HG03159 (cell line): ENCODE measurements around the gene CCDC192.
"Not testable (repeated sequence)": the region's sequence is repeated elsewhere in the genome, so short reads cannot be mapped to it uniquely, and the experiment has no call there.

Experiments used
- ATAC-seq: cut with Tn5 transposase; IDR thresholded peaks from one replicate; pipeline ENCODE4 v1.9.1; 2021; ENCODE audit warnings: mild to moderate bottlenecking, moderate library complexity; ENCODE audit not compliant: unreplicated experiment

CCDC192 gene

DNA sequence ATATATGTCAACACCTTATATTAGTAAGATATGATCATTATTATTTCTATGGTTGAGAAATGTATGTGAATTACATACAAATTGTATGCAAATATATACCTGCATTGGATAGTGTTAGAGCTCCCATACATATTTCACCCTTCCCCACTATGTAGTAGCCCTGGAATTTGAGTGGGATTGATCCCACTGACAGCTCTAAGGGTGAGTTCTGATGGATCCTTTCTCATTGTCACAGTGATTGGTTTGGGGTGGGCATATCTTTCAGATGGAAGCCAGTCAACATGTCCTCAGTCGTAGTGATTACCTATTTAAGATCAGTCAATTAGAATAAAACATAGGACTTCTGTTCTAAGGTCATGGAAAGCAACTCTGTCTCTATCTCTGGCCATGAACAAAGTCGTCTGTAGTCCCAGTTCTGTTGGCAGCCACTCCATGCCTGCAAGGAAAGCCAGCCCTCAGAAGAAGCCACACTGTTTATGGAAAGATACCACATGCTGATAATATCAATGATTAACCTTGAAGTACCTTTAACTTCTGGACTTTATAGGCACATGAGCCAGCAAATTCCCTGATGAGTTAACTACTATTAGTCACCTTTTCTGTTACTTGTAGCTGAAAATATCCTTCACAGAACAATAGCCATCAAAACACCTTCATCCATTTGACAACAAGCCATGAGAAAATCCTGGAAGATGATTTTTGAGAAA is 5.1 kb upstream of the CCDC192 start:
- ATAC-seq, result no peak

DNA sequence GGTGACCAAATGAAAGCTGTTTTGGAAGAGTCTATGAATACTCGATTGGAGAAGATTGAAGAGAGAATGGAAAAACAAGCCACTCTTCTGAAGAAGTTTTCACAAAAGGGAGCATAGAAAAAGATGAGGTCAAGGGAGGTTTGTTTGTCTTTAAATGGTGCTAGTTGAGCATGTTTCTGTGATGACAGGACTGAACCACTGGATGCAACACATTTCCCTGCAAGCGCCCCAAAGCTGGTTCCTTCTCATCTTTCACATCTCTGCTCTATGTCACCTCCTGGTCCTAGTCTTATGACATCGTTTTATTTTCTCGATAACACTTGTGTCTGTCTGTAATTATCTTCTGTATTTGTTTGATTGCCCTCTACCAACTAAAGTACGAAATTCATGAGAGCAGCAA is 3.8 kb upstream of the CCDC192 start:
- no peak for ATAC-seq

DNA sequence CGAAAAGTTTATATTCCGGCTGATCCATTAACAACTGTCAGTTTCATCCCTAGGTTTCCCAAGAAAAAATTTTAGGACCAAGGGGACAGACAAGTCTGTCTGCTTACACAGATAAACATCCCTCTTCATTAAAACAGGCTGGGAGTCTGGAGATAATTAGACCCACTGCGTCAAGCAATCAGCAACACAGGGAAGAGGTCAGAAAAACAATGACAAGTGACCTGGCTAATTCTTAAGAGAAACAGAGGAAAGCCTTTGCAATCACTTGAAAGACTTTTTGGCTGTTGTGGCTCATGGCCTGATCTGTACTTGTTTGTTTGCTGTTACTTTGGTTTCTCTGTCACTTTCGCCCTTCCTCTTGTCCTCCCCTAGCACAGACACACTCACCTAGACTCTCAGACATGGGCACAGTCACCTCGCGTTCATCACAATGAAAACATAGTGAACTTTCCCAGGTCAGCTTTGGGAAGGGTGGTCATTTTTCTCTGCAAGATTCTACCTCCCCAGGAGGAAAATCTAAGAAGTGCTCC is 2.9 kb upstream of the CCDC192 start:
- ATAC-seq, result no peak

DNA sequence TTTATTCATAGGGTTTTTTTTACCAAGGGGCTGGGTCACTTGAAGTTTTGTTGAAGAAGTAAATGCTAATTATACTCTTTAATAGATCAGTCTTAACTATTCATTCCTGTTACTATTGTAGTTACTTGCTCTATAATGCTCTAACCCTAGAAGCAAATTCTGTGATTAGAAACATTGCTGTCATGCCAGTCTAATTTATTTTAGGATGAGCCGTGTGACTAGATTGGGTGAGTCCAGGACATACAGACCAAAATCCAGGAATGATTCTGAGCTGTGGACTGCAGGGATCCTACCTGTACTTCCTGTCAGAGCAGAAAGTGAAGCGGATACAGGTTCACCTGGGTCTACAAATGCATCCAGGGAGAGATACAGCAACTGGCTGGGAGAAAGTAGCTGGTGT is 757 bp upstream of the CCDC192 start:
- ATAC-seq, result no peak

DNA sequence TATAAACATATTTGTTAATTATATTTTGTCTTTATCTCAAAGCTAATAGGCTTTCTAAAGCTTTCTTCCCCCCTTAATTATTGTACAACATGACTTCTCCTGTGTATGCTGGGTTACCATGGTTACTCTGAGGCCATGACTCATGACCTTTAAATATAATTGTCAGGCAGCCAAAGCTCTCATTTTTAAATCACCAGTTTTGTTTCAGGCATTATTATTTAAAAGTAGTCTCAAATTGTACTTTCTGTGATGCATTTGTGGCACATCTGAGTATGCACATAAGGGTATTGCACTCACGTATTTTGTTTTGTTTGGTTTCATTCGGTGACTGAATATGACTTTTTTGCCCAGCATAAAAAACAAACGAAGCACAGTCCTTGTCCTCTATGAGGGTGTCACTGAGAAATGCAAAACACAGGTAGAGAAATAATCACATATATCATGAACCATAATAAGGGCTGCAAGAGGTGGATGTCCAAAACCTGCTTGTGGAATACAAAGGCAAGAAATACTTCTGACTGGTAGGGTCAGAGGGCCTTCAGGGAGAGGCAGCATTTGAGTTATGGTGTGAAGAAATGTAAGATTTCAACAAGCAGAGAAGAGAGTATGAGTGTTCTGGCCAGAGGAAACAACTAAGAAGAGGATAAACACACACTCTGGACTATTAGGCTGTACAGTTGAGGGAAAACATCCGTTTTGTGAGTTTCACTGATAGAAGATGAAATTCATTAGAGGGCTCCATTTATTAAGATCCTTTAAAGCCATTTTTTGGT is 2.1 kb downstream of the CCDC192 start:
- ATAC-seq, result peak; percentile 67

DNA sequence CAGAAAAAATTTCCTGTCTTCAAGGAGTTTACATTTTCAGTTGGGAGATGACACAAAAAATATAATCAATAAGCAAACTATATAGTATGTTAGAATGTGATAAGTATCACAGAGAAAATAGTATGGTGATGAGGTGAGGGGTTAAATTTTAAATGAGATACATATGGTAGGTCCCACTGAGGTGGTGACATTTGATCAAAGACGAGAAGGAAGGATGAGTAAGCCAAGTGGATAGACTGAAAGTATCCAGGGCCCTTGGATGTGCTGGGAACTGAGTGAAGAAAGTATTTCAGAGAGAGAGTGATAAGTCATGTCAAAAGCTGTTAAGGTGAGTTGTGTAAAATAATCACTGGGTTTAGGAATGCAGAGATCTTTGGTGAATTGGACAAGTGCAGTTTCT is 3.5 kb downstream of the CCDC192 start:
- ATAC-seq, result no peak

DNA sequence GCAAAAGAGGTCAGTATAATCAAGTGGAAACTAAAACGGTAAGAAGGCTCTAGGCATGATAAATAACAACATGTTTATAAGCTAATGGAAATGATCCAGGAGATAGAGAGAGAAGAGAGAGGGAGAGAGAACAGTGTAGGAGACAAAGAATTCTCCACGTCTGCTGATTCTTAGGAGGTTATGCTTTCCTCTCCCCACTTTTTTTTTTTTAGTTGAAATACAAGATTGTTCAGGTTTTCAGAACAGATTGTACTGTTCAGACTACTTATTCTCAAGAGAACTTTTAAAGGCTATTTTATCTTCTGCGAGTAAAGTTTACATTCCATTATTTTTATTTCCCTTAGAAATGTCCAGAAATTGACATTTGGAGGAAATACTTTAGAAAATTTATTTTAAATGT is 4.0 kb downstream of the CCDC192 start:
- ATAC-seq, result no peak

DNA sequence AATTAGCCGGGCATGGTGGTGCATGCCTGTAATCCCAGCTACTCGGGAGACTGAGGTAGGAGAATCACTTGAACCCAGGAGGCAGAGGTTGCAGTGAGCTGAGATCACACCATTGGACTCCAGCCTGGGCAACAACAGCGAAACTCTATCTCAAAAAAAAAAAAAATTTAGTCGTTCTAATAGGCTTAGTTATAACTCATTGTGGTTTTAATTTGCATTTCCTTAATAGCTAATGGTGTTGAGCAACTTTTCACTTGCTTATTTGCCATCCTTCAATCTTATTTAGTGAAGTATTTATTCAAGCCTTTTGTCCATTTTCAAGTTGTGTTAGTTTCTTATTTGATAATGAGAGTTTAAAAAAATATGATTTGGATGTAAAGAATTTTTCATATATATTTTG is 9.9 kb downstream of the CCDC192 start:
- ATAC-seq, result not testable (repeated sequence)

DNA sequence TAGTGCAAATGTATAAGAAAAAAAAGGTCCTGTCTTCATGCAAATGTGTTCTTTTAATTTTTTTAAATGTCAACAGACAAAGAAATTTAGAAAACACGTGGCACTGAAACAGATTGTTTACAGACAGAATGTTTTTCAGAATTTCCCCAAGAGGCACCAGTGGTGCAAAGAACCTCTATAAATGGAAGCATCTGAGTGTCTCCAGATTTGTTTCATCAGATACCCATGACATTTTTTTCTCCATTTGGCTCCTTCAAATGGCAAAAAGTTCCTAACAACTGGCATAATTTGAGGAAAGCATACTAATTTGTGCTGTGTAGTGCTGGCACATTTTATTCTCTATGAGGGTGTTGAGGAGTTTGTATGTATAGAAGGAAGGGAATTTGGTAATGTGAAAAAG is 15.0 kb downstream of the CCDC192 start:
- no peak for ATAC-seq

DNA sequence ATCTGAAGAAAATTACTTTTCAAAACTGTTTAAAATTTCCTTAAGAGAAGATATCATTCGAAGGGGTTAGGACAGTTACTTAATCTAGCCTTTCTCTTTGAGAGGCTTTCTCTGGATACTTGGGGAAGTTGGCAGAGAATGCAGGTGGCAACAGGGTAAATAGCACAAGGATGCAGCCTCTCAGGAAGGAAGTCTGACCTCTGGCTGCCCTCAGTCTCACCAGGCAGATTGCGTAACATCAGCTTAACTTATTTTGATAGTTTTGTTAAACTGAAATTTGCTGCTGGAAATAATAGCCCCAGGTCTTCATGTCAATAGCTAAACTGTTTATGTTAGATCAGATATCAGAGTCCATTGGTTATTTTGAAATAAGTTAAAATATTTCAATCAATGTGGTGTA is 20.4 kb downstream of the CCDC192 start:
- no peak for ATAC-seq

DNA sequence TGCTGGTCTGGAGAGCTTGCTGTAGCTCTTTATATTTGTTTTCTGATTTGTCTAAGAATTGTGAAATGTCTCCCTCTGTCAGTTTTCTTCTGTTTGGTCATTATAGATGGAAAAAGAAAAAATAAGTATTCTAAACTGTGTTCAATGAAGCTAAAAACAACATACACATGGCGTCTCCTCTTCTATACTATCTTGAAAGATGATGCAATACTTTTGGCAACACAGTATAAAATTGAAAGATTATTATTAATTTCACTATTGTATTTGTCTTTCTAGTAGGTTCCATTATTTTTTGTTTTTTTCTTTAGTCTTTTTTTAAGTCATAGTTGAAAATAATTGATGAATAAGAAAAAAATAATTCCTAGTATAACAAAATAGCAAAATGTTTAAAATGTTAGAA is 22.5 kb downstream of the CCDC192 start:
- no peak for ATAC-seq

DNA sequence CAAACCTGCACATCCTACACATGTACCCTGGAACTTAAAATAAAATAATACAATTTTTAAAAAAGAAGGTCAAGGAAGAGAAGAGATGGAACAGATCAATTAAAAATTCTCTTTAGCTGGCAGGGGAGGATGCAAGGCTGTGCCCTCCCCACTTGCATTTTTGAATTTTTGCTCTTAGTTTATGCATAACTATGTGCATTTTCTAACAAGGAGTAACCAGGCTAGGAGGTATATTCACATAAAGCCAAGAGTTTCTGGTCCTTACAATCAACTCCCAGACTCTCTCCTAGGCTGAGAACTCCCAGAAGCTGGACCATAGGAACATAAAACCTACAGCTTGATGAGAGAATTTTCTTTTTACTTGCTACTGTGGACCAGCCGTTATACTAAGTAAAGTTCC is 29.8 kb downstream of the CCDC192 start:
- ATAC-seq, result no peak

DNA sequence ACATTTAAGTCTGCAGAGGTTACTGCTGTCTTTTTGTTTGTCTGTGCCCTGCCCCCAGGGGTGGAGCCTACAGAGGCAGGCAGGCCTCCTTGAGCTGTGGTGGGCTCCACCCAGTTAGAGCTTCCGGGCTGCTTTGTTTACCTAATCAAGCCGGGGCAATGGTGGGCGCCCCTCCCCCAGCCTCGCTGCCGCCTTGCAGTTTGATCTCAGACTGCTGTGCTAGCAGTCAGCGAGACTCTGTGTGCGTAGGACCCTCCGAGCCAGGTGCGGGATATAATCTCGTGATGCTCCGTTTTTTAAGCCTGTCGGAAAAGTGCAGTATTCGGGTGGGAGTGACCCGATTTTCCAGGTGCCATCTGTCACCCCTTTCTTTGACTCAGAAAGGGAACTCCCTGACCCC is 36.2 kb downstream of the CCDC192 start:
- ATAC-seq, result not testable (repeated sequence)

DNA sequence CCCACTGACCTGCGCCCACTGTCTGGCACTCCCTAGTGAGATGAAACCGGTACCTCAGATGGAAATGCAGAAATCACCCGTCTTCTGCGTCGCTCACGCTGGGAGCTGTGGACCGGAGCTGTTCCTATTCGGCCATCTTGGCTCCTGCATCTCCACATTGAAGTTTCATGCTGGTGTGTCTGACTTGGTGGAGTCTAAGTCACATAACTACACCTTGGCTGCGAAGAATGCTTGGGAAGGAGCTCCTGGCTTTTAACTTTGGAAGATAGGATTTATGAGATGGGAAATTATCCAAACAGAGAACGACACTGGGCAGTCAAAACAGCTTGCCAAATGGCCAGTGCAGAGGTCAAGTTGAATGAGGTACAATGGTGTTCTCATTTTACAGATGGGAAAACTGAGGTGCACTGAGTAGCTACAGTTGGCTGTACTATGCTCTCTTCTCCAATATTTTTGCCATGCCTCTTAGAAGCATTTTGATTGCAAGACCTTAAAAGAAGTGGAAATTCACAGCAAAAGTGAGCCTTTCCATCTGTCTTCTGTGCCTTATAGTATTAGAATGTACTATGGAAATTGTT is 36.7 kb downstream of the CCDC192 start:
- no peak for ATAC-seq

DNA sequence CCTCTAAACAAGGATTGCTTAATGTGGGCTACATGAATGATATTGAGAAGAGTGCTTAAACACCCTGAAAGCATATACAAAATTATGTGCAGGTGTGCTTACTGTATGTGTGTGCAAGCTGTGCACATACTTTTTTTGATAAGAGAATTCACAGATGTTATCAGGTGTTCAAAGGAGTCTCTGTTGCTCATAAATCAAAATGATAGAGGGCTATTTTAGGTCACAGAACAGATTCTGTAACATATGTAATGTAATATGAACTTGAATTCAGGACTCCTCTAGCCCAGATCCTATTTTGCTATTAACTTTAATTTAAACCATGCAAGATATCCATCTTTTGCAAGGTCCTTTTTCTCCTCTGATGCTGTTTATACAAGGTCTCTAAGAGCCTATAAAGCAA is 38.2 kb downstream of the CCDC192 start:
- no peak for ATAC-seq

DNA sequence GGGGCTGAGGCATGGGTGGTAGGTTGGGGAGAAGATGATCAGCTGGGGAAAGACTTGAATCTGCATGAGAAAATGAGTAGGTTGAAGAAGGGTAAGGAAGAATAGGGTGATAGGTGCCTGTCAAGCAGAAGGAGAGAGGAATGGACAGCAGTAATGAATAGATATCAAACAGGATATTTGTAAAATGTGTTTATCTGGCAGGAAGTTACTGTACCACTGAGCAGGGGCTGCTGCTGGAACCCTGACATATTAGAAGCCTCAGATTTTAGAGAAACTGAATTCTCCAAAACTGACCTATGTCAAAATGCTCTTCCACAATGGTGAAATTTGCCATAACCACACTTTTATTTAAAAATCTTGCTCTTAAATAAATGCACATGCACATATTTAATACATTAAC is 41.0 kb downstream of the CCDC192 start:
- no peak for ATAC-seq

DNA sequence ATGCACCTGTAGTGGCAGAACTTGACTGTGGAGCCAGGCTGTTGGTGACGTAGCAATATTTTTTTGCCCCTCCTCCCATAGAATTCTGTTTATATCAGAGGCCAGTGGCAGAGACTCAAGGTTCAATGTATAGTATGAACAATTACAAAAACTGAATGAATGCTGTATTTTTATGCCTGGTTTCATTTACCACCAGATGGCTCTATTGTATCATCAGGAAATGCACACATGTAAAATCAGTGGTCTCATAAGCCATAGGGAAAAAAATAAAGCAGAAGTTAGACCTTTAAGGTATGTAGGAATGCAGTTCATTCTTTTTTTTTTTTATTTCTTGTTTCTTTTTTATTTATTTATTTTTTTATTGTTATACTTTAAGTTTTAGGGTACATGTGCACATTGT is 43.6 kb downstream of the CCDC192 start:
- no peak for ATAC-seq

DNA sequence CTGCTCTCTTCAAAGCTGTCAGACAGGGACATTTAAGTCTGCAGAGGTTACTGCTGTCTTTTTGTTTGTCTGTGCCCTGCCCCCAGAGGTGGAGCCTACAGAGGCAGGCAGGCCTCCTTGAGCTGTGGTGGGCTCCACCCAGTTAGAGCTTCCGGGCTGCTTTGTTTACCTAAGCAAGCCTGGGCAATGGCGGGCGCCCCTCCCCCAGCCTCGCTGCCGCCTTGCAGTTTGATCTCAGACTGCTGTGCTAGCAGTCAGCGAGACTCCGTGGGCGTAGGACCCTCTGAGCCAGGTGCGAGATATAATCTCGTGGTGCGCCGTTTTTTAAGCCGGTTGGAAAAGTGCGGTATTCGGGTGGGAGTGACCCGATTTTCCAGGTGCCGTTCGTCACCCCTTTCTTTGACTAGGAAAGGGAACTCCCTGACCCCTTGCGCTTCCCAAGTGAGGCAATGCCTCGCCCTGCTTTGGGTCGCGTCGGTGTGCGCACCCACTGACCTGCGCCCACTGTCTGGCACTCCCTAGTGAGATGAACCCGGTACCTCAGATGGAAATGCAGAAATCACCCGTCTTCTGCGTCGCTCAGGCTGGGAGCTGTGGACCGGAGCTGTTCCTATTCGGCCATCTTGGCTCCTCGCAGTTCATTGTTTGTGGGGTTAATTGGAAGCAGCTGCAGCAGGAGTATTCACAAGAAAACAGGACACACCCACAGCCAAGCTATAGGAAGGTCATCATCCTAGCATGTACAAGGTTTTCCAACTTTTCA is 49.5 kb downstream of the CCDC192 start:
- not testable (repeated sequence) for ATAC-seq

DNA sequence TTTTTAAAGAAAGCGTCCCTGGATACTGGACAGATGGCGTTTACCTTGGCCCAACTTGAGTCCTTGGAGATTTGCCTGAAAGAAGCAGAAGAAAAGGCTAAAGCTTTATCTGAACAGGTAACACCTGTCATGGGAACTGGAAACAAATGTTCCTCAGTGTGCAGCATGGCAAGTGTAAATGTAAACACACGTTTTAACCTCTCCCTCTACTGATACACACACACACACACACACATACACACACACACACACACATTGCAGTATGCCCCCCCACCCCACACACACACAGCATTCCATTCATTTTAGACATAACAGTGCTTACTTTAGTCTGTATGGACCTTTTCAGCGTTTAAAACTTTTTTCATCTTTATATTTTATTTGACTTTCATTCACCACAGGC is 51.1 kb downstream of the CCDC192 start:
- no peak for ATAC-seq

DNA sequence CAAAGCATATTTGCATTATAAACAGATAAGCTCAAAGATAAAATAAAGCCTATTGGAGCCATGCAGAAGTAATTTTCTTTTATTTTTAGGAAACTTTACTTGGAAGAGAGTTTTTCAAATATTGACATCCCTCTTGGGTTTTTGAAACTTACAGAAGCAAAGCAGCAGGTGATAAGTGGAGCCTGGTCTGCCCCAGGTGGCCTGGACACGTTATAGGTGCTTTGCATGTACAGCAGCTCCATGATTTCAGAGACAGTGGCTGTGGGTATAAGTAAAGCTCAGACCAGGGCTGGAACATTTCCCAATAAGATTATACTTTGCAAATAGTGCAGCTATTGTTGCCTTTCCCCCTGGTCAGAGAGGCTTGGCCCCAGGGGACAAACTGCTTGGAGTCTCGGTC is 51.5 kb downstream of the CCDC192 start:
- no peak for ATAC-seq

DNA sequence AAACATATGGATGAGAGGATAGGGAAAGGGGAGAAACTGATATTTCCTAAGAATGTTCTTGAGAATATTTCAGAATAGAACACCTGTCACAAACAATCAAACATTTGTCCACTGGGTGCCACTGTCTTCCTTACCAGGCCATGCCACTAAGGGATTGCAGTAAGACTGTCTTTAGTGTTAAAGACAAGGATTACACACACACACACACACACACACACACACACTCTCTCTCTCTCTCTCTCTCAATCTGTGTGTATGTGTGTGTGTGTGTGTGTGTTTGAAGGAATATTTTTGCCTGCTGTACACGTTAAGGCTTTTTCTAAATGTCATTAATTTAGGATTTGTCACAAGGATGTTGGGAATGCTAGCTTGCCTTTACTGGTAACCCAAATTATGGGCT is 54.4 kb downstream of the CCDC192 start:
- peak; percentile 87 for ATAC-seq
